Measurements from ENCODE around the gene RIC3. TPM values are rescaled to one million over a fixed set of nuclear protein-coding genes. Genes with fewer than 3 reads are reported as not detected.

RIC3 gene
- total and polyA plus RNA-seq, 2 experiments from 2014 or later = 3.2 to 3.6 TPM

DNA sequence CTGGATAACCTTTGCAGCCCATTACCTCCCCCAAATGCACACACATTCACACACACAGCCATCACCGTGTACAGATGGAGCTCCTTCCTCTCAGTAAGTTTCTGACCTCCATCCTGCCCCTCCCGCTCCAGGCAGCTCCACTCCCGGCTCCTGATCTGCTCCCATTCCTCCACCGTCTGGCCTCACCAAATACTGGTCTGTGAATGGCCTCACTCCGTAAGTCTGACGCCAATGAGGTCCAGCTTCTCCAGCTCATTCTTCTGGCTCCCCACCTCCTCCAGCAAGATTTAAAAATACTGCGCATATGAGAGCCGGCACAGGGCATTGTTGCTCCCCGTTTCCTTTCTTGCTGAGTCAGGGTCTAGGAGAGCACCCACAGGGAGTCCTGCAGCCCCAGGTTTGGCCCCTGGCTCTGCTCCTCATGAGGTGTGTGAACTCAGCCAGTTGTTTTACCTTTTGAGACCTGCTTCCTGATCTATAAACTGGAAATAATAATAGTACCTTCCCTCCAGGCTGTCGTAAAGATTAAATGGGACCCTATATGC is 101.8 kb downstream of the RIC3 start:
- no peaks in the 10 kb centered on the region for H3K27me3 ChIP-seq
- H3K4me1 ChIP-seq (ENCODE audit: insufficient read depth) = peaks cover 21% of the 10 kb centered on the region
- H3K27ac ChIP-seq = no peak overlapping the region
- H2AFZ ChIP-seq = no peak overlapping the region
- 64% methylated on average over 10 of the region's 10 CpGs for WGBS (ENCODE audit: low lambda C conversion rate, missing lambda C conversion rate)
- no peaks in the 10 kb centered on the region for H3K79me2 ChIP-seq
- H3K36me3 ChIP-seq (replicated peaks; ENCODE audit: insufficient read depth, low read depth) = no peaks in the 10 kb centered on the region
- H3K4me3 ChIP-seq = no peak overlapping the region
- H3K4me2 ChIP-seq = no peak overlapping the region
- DNase-seq (ENCODE audit: low spot score) = no peak
- H4K20me1 ChIP-seq (ENCODE audit: insufficient read depth, poor library complexity, severe bottlenecking) = no peaks in the 10 kb centered on the region
- H3K9me2 ChIP-seq (replicated peaks; ENCODE audit: insufficient read depth) = no peaks in the 10 kb centered on the region
- H3K9me3 ChIP-seq (ENCODE audit: low read depth) = no peaks in the 10 kb centered on the region
- TF ChIP-seq CTCF (IDR thresholded peaks at IDR 0.05; ENCODE audit: poor library complexity) (no peak), EZH2phosphoT487 (IDR thresholded peaks at IDR 0.05; ENCODE audit: low read depth, severe bottlenecking, unreplicated experiment) (no peak), EZH2 (IDR thresholded peaks at IDR 0.05; ENCODE audit: borderline replicate concordance) (no peak)

DNA sequence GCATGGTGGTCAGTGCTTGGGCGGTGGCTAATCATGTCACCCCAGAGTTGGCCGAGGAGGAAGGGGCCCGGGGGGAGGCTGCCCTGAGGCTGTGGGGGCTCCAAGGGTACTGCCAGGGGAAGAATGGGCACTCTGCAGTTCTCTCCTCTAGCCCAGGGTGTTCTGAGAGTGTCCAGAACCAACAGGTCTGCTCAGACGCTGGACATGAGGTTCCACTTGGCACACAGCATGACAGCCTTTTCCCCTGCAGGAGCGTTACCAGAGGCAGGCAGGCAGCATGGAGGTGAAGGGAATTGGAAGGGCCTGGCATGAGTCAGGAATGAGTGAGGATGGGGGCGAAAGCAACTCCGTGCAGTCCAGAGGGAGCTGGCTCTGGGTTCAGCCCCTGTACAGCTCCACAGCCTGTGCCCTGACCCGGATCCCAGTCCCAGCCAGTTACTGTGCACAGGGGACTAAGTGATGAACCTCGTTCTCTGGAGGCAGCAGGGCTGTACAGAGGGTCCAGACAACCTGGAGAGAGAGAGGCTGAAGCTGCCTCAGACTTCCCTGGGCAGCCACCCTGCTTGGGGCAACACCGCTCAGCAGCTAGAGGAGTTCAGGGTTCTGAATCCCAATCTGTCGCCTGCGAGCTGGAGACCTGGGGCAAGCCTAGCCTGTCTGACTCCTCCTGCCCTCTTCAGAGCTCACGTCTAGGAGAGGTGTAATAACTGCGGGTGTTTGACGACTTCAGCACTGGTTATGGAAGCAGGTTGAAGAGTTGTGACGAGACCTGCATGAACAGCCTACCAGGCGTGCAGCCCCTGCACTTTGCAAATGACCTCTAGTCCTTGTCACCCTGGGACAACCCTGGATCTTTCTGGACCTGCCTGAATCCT is 102.6 kb downstream of the RIC3 start:
- Histone ChIP-seq H3K9me3 (ENCODE audit: low read depth) (no peaks in the 10 kb centered on the region), H3K36me3 (replicated peaks; ENCODE audit: insufficient read depth, low read depth) (no peaks in the 10 kb centered on the region), H3K4me1 (ENCODE audit: insufficient read depth) (peaks cover 21% of the 10 kb centered on the region), H3K27me3 (no peaks in the 10 kb centered on the region), H2AFZ (no peak overlapping the region), H3K4me3 (no peak overlapping the region), H3K27ac (no peak overlapping the region), H4K20me1 (ENCODE audit: insufficient read depth, poor library complexity, severe bottlenecking) (no peaks in the 10 kb centered on the region), H3K4me2 (no peak overlapping the region), H3K79me2 (no peaks in the 10 kb centered on the region), H3K9me2 (replicated peaks; ENCODE audit: insufficient read depth) (no peaks in the 10 kb centered on the region)
- no peak for TF ChIP-seq EZH2phosphoT487 (IDR thresholded peaks at IDR 0.05; ENCODE audit: low read depth, severe bottlenecking, unreplicated experiment)
- TF ChIP-seq EZH2 (IDR thresholded peaks at IDR 0.05; ENCODE audit: borderline replicate concordance) = no peak
- TF ChIP-seq CTCF (IDR thresholded peaks at IDR 0.05; ENCODE audit: poor library complexity) = no peak
- WGBS (ENCODE audit: low lambda C conversion rate, missing lambda C conversion rate) = 90% methylated on average over 17 of the region's 17 CpGs
- DNase-seq (ENCODE audit: low spot score) = no peak

GRCh38 chr11:8065031-8065430 is 103.8 kb downstream of the RIC3 start:
- Histone ChIP-seq H2AFZ (no peak overlapping the region), H3K4me3 (no peak overlapping the region), H3K27ac (no peak overlapping the region), H4K20me1 (ENCODE audit: insufficient read depth, poor library complexity, severe bottlenecking) (no peaks in the 10 kb centered on the region), H3K4me2 (no peak overlapping the region), H3K4me1 (ENCODE audit: insufficient read depth) (peaks cover 21% of the 10 kb centered on the region), H3K79me2 (no peaks in the 10 kb centered on the region), H3K36me3 (replicated peaks; ENCODE audit: insufficient read depth, low read depth) (no peaks in the 10 kb centered on the region), H3K27me3 (no peaks in the 10 kb centered on the region), H3K9me3 (ENCODE audit: low read depth) (no peaks in the 10 kb centered on the region), H3K9me2 (replicated peaks; ENCODE audit: insufficient read depth) (no peaks in the 10 kb centered on the region)
- no peak for TF ChIP-seq CTCF (IDR thresholded peaks at IDR 0.05; ENCODE audit: poor library complexity)
- TF ChIP-seq EZH2phosphoT487 (IDR thresholded peaks at IDR 0.05; ENCODE audit: low read depth, severe bottlenecking, unreplicated experiment) = no peak
- no peak for TF ChIP-seq EZH2 (IDR thresholded peaks at IDR 0.05; ENCODE audit: borderline replicate concordance)
- 91% methylated on average over 2 of the region's 2 CpGs for WGBS (ENCODE audit: low lambda C conversion rate, missing lambda C conversion rate)
- no peak for DNase-seq (ENCODE audit: low spot score)
